NT2/D1 (cell line): ENCODE measurements around the gene PCDHGB2.
"Not testable (repeated sequence)": the region's sequence is repeated elsewhere in the genome, so short reads cannot be mapped to it uniquely, and the experiment has no call there.

Experiments used
- DNase-seq: peaks from one replicate; pipeline ENCODE4 v3.0.0-alpha.2; 2011; ENCODE audit warnings: low read depth, low spot score
- H3K27me3 ChIP-seq: 2 replicates; pipeline ENCODE4 v1.6.0; 2011; ENCODE audit warnings: mild to moderate bottlenecking; ENCODE audit not compliant: insufficient read length, insufficient read depth
- H3K36me3 ChIP-seq: 2 replicates; pipeline ENCODE4 v1.6.1; 2011; ENCODE audit warnings: mild to moderate bottlenecking, low read length, mixed read lengths; ENCODE audit not compliant: insufficient read depth, insufficient read length
- H3K4me1 ChIP-seq: 2 replicates; pipeline ENCODE4 v1.5.1; 2011; ENCODE audit not compliant: insufficient read depth, insufficient read length
- H3K4me3 ChIP-seq: 2 replicates; pipeline ENCODE4 v1.5.1; 2011; ENCODE audit warnings: low read depth; ENCODE audit not compliant: insufficient read length
- H3K9ac ChIP-seq: 2 replicates; pipeline ENCODE4 v1.6.0; 2011; ENCODE audit warnings: low read depth; ENCODE audit not compliant: insufficient read length
- H3K9me3 ChIP-seq: 2 replicates; pipeline ENCODE4 v1.5.1; 2011; ENCODE audit warnings: mild to moderate bottlenecking, low read length; ENCODE audit not compliant: insufficient read depth
- SUZ12 ChIP-seq: IDR thresholded peaks from 2 replicates; pipeline ENCODE4 v1.6.1; 2011; ENCODE audit not compliant: insufficient read length, insufficient read depth; ENCODE audit errors: extremely low read depth
- YY1 ChIP-seq: IDR thresholded peaks from 2 replicates; pipeline ENCODE4 v1.6.1; 2011; ENCODE audit not compliant: insufficient read length, insufficient read depth
- ZNF274 ChIP-seq: IDR thresholded peaks from 2 replicates; pipeline ENCODE4 v1.6.1; 2011; ENCODE audit warnings: mild to moderate bottlenecking, low read depth, low read length

PCDHGB2 gene

GRCh38 chr5:141343242-141343952 is 16.4 kb upstream of the PCDHGB2 start, which contains the start of gene PCDHGA3:
Gene PCDHGA3, plus strand, starts transcription at chr5:141343829. Its CDS starts 205 bp downstream, at chr5:141344034.
- Histone ChIP-seq H3K9me3 (peaks cover 43% of the 10 kb centered on the region), H3K27me3 (no peaks in the 10 kb centered on the region), H3K36me3 (no peaks in the 10 kb centered on the region), H3K9ac (no peak within 1 kb of the TSS), H3K4me1 (no peaks in the 10 kb centered on the region), H3K4me3 (no peak within 1 kb of the TSS)
- no peak for DNase-seq
- TF ChIP-seq YY1: no peak
- TF ChIP-seq ZNF274: no peak
- no peak for TF ChIP-seq SUZ12

- Histone ChIP-seq H3K27me3 (no peaks in the 10 kb centered on the region), H3K36me3 (no peaks in the 10 kb centered on the region), H3K9me3 (peaks cover 37% of the 10 kb centered on the region), H3K4me1 (no peaks in the 10 kb centered on the region), H3K4me3 (no peak overlapping the region), H3K9ac (no peak overlapping the region)
- no peak for DNase-seq
- TF ChIP-seq YY1 (no peak), SUZ12 (no peak), ZNF274 (no peak)
Observed at GRCh38 chr5:141343953-141344463, 15.8 kb upstream of the PCDHGB2 start.

- no peak overlapping the region for H3K9ac ChIP-seq
- TF ChIP-seq SUZ12 (no peak), ZNF274 (no peak), YY1 (no peak)
- no peak for DNase-seq
Observed at GRCh38 chr5:141345327-141345726, 14.5 kb upstream of the PCDHGB2 start.

GRCh38 chr5:141346017-141346416 is 13.8 kb upstream of the PCDHGB2 start:
- DNase-seq, H3K9ac ChIP-seq, H3K27me3 ChIP-seq, H3K36me3 ChIP-seq, H3K4me1 ChIP-seq, H3K4me3 ChIP-seq: not testable (repeated sequence)
- H3K9me3 ChIP-seq: peaks cover 28% of the 10 kb centered on the region

More at GRCh38 chr5:141345327-141345726, 14.5 kb upstream of the PCDHGB2 start:
- H3K9me3 ChIP-seq: peaks cover 24% of the 10 kb centered on the region
- H3K4me1 ChIP-seq: no peaks in the 10 kb centered on the region
- H3K36me3 ChIP-seq: no peaks in the 10 kb centered on the region
- no peak overlapping the region for H3K4me3 ChIP-seq
- no peaks in the 10 kb centered on the region for H3K27me3 ChIP-seq

- Histone ChIP-seq H3K36me3 (no peaks in the 10 kb centered on the region), H3K4me3 (no peak within 1 kb of the TSS), H3K9me3 (peaks cover 34% of the 10 kb centered on the region), H3K9ac (no peak within 1 kb of the TSS), H3K4me1 (no peaks in the 10 kb centered on the region), H3K27me3 (no peaks in the 10 kb centered on the region)
- no peak for TF ChIP-seq YY1
- TF ChIP-seq SUZ12: no peak
- TF ChIP-seq ZNF274: no peak
- DNase-seq: no peak
Observed at GRCh38 chr5:141349917-141350619, 9.7 kb upstream of the PCDHGB2 start, which contains the start of gene PCDHGB1. Gene PCDHGB1, plus strand, starts transcription at chr5:141350099. Its CDS starts 162 bp downstream, at chr5:141350261.

GRCh38 chr5:141351591-141351990 is 8.2 kb upstream of the PCDHGB2 start:
- TF ChIP-seq SUZ12: no peak
- no peak for TF ChIP-seq YY1
- no peak for TF ChIP-seq ZNF274
- H3K9ac ChIP-seq: no peak overlapping the region
- H3K36me3 ChIP-seq: no peaks in the 10 kb centered on the region
- H3K4me1 ChIP-seq: no peaks in the 10 kb centered on the region
- H3K9me3 ChIP-seq: peaks cover 45% of the 10 kb centered on the region
- no peaks in the 10 kb centered on the region for H3K27me3 ChIP-seq
- no peak for DNase-seq
- no peak overlapping the region for H3K4me3 ChIP-seq

- DNase-seq: no peak
- no peaks in the 10 kb centered on the region for H3K27me3 ChIP-seq
- no peaks in the 10 kb centered on the region for H3K4me1 ChIP-seq
- H3K4me3 ChIP-seq: no peak within 1 kb of the TSS
- H3K36me3 ChIP-seq: no peaks in the 10 kb centered on the region
- TF ChIP-seq SUZ12 (no peak), YY1 (no peak), ZNF274 (no peak)
- no peak within 1 kb of the TSS for H3K9ac ChIP-seq
- peaks cover 51% of the 10 kb centered on the region for H3K9me3 ChIP-seq
Observed at GRCh38 chr5:141354900-141355469, 4.8 kb upstream of the PCDHGB2 start, which contains the start of gene PCDHGA4. Gene PCDHGA4, plus strand, starts transcription at chr5:141355021. Its CDS starts 87 bp downstream, at chr5:141355108.
